ENCODE measurements around the gene POLA1.

The POLA1 gene

DNA sequence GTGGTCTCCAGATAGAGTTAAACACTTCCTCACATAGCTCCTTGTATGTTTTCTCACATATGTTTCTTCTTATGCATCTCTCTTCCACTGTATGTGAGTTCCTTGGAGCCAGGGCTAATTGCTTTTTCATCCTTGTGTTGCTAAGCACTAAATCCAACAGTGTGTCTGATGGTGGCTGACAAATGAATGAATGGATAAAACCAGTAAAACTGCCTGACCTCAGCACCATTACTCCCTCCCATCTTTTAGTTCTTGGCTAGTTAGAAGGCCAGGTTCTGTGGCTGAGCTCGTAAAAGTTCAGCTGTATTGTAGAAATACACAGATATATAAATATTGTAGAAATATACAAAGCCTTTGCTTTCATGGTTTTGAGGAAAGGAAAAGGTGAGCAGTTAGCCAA lies 271.7 kb downstream of the POLA1 start:
- Mint-ChIP-seq H3K27ac (no peak overlapping the region), H3K4me3 (no peak overlapping the region), H3K27me3 (no peaks in the 10 kb centered on the region), H3K9me3 (no peaks in the 10 kb centered on the region), H3K36me3 (peaks cover 14% of the 10 kb centered on the region), H3K4me1 (no peaks in the 10 kb centered on the region)
- DNase-seq: no peak
- CTCF ChIA-PET: no interaction called here

DNA sequence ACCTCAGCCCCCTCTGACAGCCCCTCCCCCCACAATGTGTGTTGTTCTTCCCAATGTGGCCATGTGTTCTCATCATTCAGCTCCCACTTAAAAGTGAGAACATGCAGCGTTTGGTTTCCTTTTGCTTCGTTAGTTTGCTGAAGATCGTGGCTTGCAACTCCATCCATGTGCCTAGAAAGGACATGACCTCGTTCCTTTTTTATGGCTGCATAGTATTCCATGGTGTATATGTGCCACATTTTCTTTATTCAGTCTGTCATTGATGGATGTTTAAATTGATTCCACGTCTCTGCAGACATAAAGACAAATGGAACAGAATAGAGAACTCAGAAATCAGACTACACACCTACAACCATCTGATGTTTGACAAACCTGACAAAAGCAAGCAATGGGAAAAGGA lies 276.1 kb downstream of the POLA1 start:
- CTCF ChIA-PET: no interaction called here
- DNase-seq: no peak
- H3K4me1 Mint-ChIP-seq: no peaks in the 10 kb centered on the region
- no peaks in the 10 kb centered on the region for H3K27me3 Mint-ChIP-seq
- H3K36me3 Mint-ChIP-seq: peaks cover 18% of the 10 kb centered on the region
- H3K27ac Mint-ChIP-seq: no peak overlapping the region
- no peaks in the 10 kb centered on the region for H3K9me3 Mint-ChIP-seq
- H3K4me3 Mint-ChIP-seq: no peak overlapping the region

DNA sequence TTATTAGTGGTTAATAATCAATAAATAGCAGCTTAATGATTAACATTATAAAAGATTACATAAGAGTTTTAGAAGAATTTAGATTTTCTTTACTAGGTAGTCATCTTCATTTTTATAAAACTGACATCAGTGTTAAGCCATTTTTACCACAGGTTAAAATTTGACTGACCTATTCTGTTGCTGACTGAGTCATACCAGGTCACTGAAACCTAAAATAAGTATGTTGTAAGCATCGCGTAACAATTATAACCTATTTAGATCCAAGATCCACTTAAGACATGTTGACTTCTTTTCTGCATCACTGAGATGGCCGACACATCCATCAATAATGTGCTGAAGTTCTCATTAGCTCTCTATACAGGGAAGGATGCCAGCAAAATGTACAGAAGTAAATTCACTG lies 285.4 kb downstream of the POLA1 start:
- peaks cover 4% of the 10 kb centered on the region for H3K36me3 Mint-ChIP-seq
- no peak overlapping the region for H3K4me3 Mint-ChIP-seq
- H3K27ac Mint-ChIP-seq: no peak overlapping the region
- no peak for DNase-seq
- H3K4me1 Mint-ChIP-seq: no peaks in the 10 kb centered on the region
- no peaks in the 10 kb centered on the region for H3K27me3 Mint-ChIP-seq
- CTCF ChIA-PET: no interaction called here
- H3K9me3 Mint-ChIP-seq: no peaks in the 10 kb centered on the region

DNA sequence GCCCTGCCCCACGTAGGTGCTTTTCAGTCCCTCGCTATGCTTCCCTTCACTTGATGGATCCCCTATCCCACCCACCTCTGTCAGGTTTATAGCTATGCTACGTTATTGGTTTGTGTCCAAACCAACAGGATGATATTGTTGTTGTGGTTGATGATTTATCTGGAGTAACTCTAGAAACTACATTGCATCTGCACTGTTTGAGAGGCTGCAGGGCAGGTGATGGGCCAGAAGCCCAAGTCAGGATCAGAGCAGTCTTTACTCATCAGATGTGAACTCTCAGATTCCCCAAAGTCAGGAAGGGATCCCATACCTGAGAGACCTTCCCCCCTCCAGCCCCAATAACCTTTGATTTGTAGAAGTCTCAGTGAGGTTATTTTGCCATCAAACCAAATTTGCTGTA lies 287.3 kb downstream of the POLA1 start:
- CTCF ChIA-PET: no interaction called here

DNA sequence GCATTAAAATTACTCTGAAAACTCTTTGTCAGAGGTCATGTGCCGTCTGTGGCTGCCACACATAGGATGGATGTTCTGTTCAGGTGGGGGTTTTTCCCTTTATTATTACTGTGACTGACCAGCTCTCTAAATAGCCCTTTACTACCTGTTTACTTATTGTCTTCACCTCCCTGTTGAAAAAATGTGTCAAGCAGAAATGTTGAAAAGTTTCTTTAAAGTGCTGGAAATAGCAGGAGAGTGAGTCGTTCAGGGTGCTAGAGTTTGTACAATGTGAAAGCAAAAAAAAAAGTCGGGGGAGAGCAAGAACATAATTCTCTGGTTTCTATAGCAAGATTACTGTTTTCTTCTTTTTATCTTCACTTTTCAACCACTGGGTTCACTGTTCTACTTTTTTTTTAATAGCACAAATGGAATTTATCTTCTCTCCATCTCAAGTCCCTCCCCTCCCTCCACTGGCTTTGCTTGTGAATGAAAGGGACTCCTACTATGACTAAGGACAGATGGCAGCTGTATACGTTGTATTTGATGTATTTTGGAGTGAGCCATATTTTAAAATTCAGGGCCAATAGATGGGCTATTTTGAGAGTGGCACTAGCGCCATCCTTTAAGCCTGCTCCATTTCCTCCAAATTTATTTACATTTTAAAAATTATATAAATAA lies 288.7 kb downstream of the POLA1 start:
- Mint-ChIP-seq H3K4me1 (no peaks in the 10 kb centered on the region), H3K9me3 (no peaks in the 10 kb centered on the region), H3K27me3 (no peaks in the 10 kb centered on the region), H3K36me3 (peaks cover 10% of the 10 kb centered on the region), H3K4me3 (no peak overlapping the region), H3K27ac (no peak overlapping the region)
- CTCF ChIA-PET: no interaction called here
- DNase-seq: no peak

More for the DNA sequence above, 287.3 kb downstream of the POLA1 start:
- no peak overlapping the region for H3K4me3 Mint-ChIP-seq
- peaks cover 4% of the 10 kb centered on the region for H3K36me3 Mint-ChIP-seq
- H3K4me1 Mint-ChIP-seq: no peaks in the 10 kb centered on the region
- H3K9me3 Mint-ChIP-seq: no peaks in the 10 kb centered on the region
- H3K27me3 Mint-ChIP-seq: no peaks in the 10 kb centered on the region
- no peak overlapping the region for H3K27ac Mint-ChIP-seq
- DNase-seq: no peak

DNA sequence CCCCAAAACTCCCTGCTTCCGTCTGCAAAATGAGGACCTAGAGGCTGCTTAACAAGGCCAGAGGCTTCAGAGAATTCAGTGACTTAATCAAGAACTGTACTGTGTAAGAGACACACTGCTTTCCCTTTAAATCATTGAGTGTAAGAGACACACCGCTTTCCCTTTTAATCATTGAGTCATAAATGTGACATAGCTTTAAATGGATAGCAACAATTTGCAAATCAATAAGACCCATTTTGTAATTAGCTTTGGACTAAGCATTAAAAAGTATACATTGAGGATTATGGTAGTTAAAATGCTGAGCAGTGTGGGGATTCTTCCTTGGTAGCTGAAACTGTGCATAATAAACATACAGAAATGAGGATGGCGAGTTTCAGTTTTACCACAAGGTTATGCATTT lies 290.2 kb downstream of the POLA1 start:
- Mint-ChIP-seq H3K4me1 (no peaks in the 10 kb centered on the region), H3K4me3 (no peak overlapping the region), H3K27ac (no peak overlapping the region), H3K36me3 (peaks cover 9% of the 10 kb centered on the region), H3K9me3 (no peaks in the 10 kb centered on the region), H3K27me3 (no peaks in the 10 kb centered on the region)
- DNase-seq: no peak
- CTCF ChIA-PET: interaction anchor here (0.6 kb wide), 1 partner anchor 306 kb away, joined by 3 read pairs; no protein-coding TSS in a partner anchor

DNA sequence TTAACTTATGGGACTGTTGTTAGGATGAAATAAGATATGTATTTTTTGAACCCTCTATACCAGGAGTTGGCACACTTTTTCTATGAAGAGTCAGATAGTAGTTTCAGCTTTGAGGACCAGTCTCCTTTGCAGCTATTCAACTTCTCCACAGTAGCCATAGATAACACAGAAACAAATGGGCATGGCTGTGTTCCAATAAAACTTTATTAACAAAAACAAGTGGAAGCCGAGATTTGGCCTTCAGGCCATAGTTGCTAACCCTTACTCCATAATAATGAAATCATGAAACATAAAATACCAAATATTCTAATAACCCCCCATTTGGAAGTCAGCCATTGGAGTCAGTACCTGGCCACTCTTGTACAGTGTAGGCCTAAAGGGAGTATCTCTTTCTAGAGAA lies 291.4 kb downstream of the POLA1 start:
- no peak for DNase-seq
- Mint-ChIP-seq H3K27me3 (no peaks in the 10 kb centered on the region), H3K9me3 (no peaks in the 10 kb centered on the region), H3K27ac (no peak overlapping the region), H3K4me3 (no peak overlapping the region), H3K36me3 (peaks cover 6% of the 10 kb centered on the region), H3K4me1 (no peaks in the 10 kb centered on the region)
- CTCF ChIA-PET: no interaction called here

DNA sequence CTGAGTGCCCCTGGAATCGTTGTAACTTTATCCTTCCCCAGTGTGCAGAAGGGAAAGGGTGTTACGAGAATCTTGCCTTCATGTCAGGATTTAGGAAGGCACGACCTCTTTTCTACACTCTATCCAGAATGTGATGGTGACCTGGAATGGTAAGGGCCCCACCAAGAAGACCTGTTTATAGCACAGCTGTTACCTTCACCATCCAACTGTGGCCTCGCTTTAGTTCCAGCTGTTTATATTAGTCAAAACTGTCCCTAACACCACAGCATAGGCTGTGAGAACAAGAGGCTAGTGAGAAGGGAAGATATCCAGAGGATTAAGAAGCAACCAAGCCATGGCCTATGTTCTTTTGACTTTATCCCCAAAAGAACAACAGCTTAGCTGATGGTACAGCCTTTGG lies 294.0 kb downstream of the POLA1 start:
- CTCF ChIA-PET: no interaction called here
- Mint-ChIP-seq H3K4me3 (no peak overlapping the region), H3K4me1 (no peaks in the 10 kb centered on the region), H3K9me3 (no peaks in the 10 kb centered on the region), H3K36me3 (peaks cover 8% of the 10 kb centered on the region), H3K27ac (no peak overlapping the region), H3K27me3 (no peaks in the 10 kb centered on the region)
- no peak for DNase-seq

DNA sequence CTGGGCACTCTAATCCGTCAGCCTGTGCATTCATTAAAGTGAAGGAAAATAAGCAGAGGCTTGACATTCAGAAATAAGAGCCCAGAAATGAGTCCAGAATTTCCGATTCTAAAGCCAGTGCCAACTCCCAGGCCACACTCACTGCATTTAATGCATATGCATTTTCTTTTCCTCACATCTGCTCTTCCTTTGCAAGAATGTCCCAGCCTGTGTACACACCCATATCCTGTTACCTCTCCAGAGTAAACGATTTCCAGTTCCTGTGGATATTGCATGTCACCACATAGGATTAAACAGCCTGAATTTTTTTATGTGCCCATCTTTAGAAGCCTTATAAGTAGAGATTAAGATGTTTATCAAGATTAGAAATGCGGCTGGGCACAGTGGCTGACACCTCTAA lies 294.6 kb downstream of the POLA1 start:
- CTCF ChIA-PET: no interaction called here
- H3K27ac Mint-ChIP-seq: no peak overlapping the region

DNA sequence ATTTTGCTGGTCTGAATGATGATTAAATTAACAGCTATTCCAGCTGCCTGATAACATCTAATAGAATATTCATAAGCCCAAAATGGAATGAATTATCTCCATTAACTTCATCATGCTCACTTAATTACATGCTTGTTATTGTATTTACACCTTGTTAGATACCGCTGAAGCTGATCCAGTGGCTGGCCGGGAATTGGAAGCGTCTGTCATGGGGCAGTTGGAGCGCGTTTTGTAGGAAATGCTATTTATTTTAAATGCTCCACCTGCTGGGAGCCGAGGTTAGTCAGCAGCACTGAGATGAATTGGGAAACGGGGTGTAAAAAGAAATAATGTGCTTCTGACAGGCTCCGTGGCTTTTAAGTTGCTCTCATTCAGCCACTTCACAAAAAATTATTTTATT lies 296.8 kb downstream of the POLA1 start:
- Mint-ChIP-seq H3K9me3 (no peaks in the 10 kb centered on the region), H3K4me1 (no peaks in the 10 kb centered on the region), H3K27ac (no peak overlapping the region), H3K36me3 (peaks cover 8% of the 10 kb centered on the region), H3K4me3 (no peak overlapping the region), H3K27me3 (no peaks in the 10 kb centered on the region)
- CTCF ChIA-PET: no interaction called here
- DNase-seq: no peak

More for the DNA sequence above, 294.6 kb downstream of the POLA1 start:
- H3K4me3 Mint-ChIP-seq: no peak overlapping the region
- H3K36me3 Mint-ChIP-seq: peaks cover 8% of the 10 kb centered on the region
- H3K4me1 Mint-ChIP-seq: no peaks in the 10 kb centered on the region
- H3K27me3 Mint-ChIP-seq: no peaks in the 10 kb centered on the region
- DNase-seq: no peak
- H3K9me3 Mint-ChIP-seq: no peaks in the 10 kb centered on the region

DNA sequence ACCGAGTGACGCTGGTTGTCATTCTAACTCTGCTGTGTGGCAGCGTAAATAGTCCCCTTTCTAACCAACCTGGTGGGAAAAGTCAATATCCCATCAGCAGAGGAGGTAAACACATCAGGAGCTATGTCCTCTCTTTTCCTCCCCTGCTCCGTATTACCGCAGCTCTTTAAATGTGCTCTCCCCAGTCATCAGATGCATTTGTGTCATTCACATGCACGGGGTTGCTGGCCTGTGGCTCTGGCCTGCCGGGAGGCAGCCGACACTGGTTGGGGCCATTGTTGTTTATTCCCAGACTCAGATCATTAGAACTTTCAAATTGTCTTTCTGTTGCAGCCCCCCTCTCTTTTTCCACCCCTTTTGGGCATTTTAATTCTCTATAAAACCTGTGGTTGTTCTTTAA lies 300.2 kb downstream of the POLA1 start:
- CTCF ChIA-PET: no interaction called here
- no peak overlapping the region for H3K27ac Mint-ChIP-seq

DNA sequence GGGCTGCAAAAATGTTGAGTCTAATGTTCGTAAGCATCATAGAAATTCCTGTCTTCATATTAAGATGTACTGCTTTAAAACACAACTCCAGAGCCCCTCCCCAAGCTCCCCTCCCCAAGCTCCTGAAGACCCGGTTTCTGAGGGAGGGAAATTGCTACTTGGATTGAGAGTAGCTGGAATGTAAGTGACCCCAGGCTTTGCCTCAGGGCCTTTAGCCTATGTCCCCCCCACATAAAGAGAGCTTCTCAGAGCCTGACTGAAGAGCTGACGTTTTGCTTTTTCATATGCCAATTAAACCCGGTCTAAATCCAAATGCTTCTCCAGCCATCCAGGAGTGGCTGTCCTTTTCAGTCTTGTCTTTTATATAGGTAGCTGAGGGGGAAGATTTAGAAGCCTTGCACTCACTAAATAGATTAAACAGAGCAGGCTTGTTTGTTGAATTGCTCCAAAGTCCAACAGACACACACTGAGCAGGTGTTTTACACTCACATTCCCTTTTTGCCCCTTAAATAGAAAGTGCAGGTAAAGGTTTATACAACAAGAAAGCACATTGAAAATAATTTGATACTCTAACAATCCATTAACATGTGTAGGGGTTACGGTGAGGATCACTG lies 302.5 kb downstream of the POLA1 start:
- no peaks in the 10 kb centered on the region for H3K4me1 Mint-ChIP-seq
- H3K9me3 Mint-ChIP-seq: no peaks in the 10 kb centered on the region
- CTCF ChIA-PET: interaction anchor here (1.2 kb wide), 1 partner anchor 148 kb away, joined by 3 read pairs; no protein-coding TSS in a partner anchor
- H3K4me3 Mint-ChIP-seq: no peak overlapping the region
- no peaks in the 10 kb centered on the region for H3K36me3 Mint-ChIP-seq
- no peak overlapping the region for H3K27ac Mint-ChIP-seq
- H3K27me3 Mint-ChIP-seq: peaks cover under 1% of the 10 kb centered on the region
- no peak for DNase-seq

More for the DNA sequence above, 300.2 kb downstream of the POLA1 start:
- no peaks in the 10 kb centered on the region for H3K27me3 Mint-ChIP-seq
- DNase-seq: no peak
- H3K4me1 Mint-ChIP-seq: no peaks in the 10 kb centered on the region
- H3K36me3 Mint-ChIP-seq: peaks cover 2% of the 10 kb centered on the region
- no peaks in the 10 kb centered on the region for H3K9me3 Mint-ChIP-seq
- H3K4me3 Mint-ChIP-seq: no peak overlapping the region

DNA sequence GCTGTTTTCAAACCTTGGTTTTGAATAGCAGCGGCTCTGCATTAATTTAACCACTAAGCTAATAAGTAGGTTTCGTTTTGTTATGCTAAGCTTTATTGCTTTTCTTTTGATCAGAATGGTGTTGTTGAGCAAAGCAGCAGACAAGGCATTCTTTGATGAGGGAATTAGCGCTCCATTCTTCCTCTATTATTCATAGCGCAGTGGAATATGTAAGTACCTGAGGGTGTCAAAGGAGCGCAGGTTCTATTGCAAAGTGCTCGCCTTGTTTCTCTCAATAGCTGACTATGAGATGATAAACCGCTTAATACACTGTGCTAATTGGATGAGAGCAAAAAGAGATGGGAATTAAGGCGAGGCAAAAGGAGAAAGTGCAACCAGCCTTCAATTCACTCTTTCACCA lies 305.8 kb downstream of the POLA1 start:
- no peaks in the 10 kb centered on the region for H3K9me3 Mint-ChIP-seq
- CTCF ChIA-PET: no interaction called here
- H3K4me3 Mint-ChIP-seq: no peak overlapping the region
- no peak for DNase-seq
- H3K27me3 Mint-ChIP-seq: peaks cover 27% of the 10 kb centered on the region
- H3K4me1 Mint-ChIP-seq: peaks cover 6% of the 10 kb centered on the region
- H3K36me3 Mint-ChIP-seq: peaks cover 5% of the 10 kb centered on the region
- no peak overlapping the region for H3K27ac Mint-ChIP-seq

DNA sequence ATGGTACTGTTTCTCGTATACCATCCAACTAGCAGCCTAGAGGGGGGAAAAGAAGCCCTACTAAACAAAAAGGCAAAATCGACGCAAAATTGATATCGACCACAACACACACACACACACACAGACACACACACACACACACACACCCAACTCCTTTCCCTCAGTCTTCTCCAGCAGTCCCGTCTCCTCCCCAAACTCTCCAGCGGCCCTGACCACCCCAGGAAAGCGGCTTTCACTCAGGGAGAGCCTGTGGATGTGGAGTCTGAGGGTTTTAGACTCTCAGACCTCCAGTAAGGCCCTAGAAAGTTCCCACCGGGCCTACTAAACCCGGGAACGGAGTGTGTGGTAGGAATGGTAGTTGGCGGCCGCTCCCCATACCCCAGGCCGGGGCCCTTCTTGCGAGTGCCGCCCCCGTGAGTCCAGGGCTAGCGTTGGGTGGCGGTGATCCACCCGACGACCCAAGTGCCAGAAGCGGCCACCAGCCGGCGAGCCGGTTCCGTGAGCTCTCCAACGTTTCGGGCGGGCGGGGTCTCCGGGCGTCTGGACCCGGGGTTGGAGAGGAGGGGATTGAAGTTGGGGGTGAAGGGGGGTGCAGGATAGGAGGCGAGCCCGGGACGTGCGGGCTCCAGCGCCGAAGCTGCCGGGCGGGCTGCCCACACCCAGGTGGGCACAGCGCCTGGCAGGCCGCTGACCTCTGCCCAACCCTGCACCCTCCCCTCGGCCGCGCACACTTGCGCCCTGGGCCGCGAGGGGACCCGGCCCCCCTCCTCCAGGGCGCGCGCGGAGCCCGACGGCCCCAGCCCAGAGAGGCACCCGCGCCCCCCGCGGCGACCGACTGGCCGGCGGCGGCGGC lies 308.3 kb downstream of the POLA1 start:
- Mint-ChIP-seq H3K9me3 (no peaks in the 10 kb centered on the region), H3K27ac (no peak overlapping the region), H3K4me3 (no peak overlapping the region), H3K36me3 (peaks cover 5% of the 10 kb centered on the region), H3K27me3 (peaks cover 52% of the 10 kb centered on the region), H3K4me1 (peaks cover 17% of the 10 kb centered on the region)
- DNase-seq: no peak
- CTCF ChIA-PET: no interaction called here

DNA sequence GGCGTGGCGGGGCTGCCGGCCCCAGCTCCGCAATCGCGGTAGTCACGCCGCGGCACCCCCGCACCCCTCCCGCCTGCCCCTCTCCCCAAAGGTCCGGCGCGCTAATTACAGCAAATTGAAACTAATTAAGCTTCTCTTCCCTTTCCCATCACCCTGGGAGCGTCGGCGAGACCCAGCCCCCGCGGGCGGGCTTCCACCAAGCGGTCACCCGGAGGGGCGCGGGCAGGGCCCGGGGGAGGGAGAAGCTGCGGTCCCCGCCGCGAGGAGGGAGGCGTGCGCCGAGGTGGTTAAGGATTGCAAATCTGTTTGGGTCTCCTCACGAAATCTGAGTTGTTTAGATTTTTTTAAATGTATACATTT lies 308.9 kb downstream of the POLA1 start:
- Mint-ChIP-seq H3K9me3 (no peaks in the 10 kb centered on the region), H3K4me1 (peaks cover 18% of the 10 kb centered on the region), H3K27ac (no peak overlapping the region), H3K27me3 (peaks cover 58% of the 10 kb centered on the region), H3K4me3 (peak overlapping the region; percentile 52), H3K36me3 (peaks cover 5% of the 10 kb centered on the region)
- no peak for DNase-seq
- CTCF ChIA-PET: interaction anchor here (1.4 kb wide), 1 partner anchor 18 kb away, joined by 5 read pairs; no protein-coding TSS in a partner anchor

All from activated naive CD4-positive, alpha-beta T cell treated with anti-CD3 and anti-CD28 coated beads, Interleukin-2, amount 10 ng/mL, durations not matched to agents 7 days and 5 days (primary cell).